ENCODE data around the gene PRPF19.

Gene PRPF19

DNA sequence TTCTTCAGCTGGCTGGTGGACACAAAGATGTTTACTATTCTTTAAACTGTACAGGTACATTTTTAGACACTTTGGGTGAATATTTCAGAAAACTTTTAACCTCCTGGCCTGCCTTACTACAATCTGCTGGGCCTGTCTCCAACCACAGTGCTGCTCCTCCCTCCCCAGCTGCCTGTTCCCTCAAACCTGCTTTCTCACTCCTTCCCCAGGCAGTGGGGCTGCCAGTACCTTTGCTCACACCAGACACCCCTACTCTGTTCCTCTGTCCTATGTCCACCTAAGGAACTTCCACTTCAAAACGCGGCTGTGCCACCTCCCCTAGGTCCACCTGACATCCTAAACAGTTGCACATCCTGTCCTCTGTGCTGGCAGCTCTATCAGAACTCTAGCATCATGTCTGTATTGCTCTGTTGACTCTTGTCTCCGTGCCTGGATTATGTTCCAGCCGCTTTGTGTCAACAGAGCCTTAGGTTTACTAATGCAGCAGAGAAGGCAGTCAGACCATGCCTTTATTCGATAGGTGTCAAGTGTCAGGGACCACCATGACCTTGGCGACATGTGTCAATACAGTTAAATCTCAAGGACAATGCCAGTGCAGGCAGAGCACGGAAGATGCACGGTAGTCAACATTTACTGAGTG, 25.6 kb downstream of the PRPF19 start:
- DNase-seq (ENCODE audit: low spot score), result no peak
- ChIA-PET POLR2A (ENCODE audit: low non-redundant PET) (no interaction called here), CTCF (no interaction called here)

DNA sequence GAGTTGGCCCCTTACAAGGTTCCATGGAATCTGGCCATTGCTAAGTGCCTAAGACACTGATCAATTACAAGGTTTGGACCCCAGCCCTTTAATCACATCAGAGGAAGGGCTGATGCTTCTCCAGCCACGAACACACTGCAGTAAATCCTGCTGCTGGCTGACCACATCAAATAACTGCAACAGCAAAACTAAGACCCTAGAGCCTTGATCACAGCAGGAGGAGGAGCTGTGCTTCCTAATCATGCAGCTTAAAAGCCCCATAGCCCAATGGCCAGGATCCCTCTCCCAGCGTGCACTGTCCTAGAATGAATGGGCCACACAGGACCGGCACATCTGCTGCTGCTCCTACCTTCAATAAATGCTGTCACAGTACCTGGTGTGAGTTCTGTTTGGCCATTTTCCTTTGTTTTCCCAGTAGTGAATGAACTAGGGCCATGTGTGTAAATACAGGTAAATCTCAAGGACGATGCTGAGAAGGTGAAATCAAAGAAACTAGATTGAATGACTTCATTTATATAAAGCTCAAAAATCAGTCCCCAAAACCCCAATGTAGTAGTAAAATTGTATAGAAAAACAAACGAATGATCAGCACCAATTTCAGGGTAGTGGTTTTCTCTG, 26.3 kb downstream of the PRPF19 start:
- no peak for DNase-seq (ENCODE audit: low spot score)
- TF ChIP-seq, protein P1, sequence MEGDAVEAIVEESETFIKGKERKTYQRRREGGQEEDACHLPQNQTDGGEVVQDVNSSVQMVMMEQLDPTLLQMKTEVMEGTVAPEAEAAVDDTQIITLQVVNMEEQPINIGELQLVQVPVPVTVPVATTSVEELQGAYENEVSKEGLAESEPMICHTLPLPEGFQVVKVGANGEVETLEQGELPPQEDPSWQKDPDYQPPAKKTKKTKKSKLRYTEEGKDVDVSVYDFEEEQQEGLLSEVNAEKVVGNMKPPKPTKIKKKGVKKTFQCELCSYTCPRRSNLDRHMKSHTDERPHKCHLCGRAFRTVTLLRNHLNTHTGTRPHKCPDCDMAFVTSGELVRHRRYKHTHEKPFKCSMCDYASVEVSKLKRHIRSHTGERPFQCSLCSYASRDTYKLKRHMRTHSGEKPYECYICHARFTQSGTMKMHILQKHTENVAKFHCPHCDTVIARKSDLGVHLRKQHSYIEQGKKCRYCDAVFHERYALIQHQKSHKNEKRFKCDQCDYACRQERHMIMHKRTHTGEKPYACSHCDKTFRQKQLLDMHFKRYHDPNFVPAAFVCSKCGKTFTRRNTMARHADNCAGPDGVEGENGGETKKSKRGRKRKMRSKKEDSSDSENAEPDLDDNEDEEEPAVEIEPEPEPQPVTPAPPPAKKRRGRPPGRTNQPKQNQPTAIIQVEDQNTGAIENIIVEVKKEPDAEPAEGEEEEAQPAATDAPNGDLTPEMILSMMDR (conservative IDR thresholded peaks at IDR 0.05; ENCODE audit: low read depth), result no peak
- ChIA-PET CTCF (no interaction called here), POLR2A (ENCODE audit: low non-redundant PET) (no interaction called here)
- H3K27ac ChIP-seq, result no peak overlapping the region

More for the DNA sequence above, 25.6 kb downstream of the PRPF19 start:
- TF ChIP-seq, protein P1 (conservative IDR thresholded peaks at IDR 0.05; ENCODE audit: low read depth), result no peak
- no peak overlapping the region for H3K27ac ChIP-seq

DNA sequence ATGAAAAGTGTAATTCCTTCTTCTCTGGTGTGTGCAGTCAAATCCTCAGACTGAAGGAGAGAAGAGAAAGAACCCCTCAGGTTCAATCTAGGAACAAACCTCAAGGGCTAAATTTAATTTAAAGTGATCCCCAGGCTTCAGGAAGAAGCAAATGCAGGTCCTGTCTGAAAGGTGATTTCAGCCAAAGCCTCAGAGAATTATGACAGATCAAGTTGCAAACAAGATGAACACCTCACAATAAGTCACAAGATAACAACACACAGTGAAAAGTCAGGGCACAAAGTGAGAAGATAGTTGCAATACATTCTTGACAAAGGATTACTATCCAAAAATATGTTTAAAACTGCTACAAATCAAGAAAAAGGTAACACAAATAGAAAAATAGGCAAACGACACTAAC, 27.3 kb downstream of the PRPF19 start:
- CTCF ChIA-PET, result interaction anchor here (0.7 to 2.0 kb wide), 2 partner anchors 48 to 115 kb away, joined by 5 to 10 read pairs; no protein-coding TSS in a partner anchor
- no peak overlapping the region for H3K27ac ChIP-seq
- no peak for DNase-seq (ENCODE audit: low spot score)
- POLR2A ChIA-PET (ENCODE audit: low non-redundant PET), result no interaction called here
- TF ChIP-seq, protein P1 (conservative IDR thresholded peaks at IDR 0.05; ENCODE audit: low read depth), result no peak

DNA sequence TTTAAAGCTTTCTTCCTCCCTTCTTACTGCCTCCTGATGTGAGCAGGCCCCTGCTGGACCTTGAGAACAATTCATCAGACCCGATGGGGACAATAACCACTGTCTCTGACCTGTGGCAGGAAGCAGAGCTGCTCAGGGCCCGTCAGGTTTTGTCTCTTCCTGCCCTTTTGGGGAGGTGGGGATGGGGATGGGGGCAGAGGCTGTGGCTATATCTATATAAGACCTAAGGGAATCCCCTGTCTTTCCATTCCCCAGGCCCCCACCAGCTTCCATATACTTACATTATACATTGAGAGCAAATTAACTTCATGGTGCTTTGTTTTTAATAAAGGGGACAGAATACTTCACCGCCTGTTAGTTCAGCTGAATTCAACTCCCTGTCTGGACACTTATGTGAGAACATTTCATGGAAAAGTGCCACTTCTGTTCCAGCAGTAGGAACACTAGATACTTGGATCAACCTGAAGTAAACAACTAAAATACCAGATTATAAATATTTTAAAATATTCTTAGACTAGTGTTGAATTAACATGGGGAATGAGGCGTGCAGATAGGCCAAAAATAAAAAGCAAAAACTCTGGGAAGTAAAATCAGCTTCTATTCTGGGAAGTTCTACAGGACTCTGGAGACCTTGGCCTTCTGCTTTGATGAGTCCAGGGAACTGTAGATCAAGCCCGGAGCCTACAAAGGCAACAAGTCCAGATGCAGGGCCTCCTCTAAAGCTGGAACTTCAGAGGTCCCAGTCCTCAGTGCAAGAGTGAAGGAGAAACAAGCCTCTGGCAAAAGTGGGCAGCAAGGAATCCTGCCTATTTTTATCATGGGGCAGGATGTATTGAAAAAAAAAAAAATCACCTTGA, 27.9 kb downstream of the PRPF19 start:
- TF ChIP-seq, protein P1 (conservative IDR thresholded peaks at IDR 0.05; ENCODE audit: low read depth), result no peak
- ChIA-PET POLR2A (ENCODE audit: low non-redundant PET) (no interaction called here), CTCF (interaction anchor here (0.7 to 2.0 kb wide), 3 partner anchors 20 to 114 kb away, joined by 3 to 10 read pairs (median 5); no protein-coding TSS in a partner anchor)
- H3K27ac ChIP-seq, result no peak overlapping the region
- DNase-seq (ENCODE audit: low spot score), result no peak

DNA sequence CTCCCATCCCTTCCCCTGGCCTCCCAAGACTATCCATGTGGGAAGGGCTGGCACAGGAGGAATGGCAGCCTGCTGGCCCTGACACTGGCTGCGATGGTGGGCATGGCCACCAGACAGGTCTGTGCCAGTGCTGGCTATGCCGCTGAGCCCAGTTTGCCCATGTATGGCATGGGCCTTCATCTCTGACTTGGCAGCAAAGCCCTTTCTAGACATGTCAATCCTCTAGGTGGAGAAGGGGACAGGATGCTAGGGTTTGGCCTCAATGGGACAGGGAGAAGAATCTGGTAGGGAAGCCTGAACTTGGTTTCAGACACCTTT, 30.3 kb downstream of the PRPF19 start:
- H3K27ac ChIP-seq, result no peak overlapping the region
- DNase-seq (ENCODE audit: low spot score), result no peak
- ChIA-PET POLR2A (ENCODE audit: low non-redundant PET) (no interaction called here), CTCF (interaction anchor here (0.5 kb wide), 1 partner anchor 996 kb away, joined by 3 read pairs; no protein-coding TSS in a partner anchor)
- TF ChIP-seq, protein P1 (conservative IDR thresholded peaks at IDR 0.05; ENCODE audit: low read depth), result no peak

DNA sequence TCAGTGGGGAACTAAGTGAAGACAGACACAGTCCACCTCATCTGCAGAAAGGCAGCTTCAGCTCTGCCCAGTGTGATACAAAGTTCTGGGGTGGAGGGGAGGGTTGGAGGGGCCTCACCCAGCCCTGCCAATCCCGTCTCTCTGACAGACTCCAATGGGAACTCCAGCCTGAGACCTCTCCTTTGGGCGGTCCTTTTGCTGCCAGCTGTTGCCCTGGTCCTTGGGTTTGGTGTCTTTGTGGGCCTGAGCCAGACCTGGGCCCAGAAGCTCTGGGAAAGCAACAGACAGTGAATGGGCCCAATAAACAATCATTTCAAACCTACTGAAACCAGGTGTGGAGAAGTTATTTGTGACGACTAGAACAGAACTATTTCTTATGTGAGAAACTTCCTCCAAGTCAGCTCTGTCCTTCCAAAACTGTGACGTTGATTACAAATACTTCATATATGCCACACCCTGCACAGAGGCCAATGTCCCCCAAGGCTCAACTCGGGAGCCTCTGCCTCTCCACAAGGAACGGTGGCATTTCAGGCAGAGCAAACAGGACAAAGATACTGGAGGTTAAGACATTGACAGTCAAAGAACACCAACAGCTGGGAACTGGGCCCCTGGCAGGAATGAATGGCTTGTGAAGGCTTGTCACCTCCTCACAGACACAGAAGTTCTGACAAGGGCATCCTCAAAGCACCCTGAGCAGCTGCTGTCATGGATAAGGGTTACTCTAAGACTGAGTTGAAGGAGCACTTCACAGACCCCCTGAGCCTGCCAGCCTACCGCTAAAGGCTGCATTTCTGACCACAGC, 30.8 kb downstream of the PRPF19 start:
- DNase-seq (ENCODE audit: low spot score), result no peak
- TF ChIP-seq, protein P1 (conservative IDR thresholded peaks at IDR 0.05; ENCODE audit: low read depth), result no peak
- H3K27ac ChIP-seq, result no peak overlapping the region
- ChIA-PET POLR2A (ENCODE audit: low non-redundant PET) (no interaction called here), CTCF (interaction anchor here (0.5 to 0.9 kb wide), 3 partner anchors 23 to 995 kb away, joined by 3 to 4 read pairs (median 3); no protein-coding TSS in a partner anchor)

Data from RWPE1 (cell line).